HUES64 (cell line): ENCODE measurements around the gene TCTA.

Experiments
- H3K27ac ChIP-seq: 2 replicates; pipeline ENCODE4 v1.7.0; 2013; ENCODE audit warnings: low read depth, low read length, inconsistent platforms
- H3K27me3 ChIP-seq: 2 replicates; pipeline ENCODE4 v1.6.1; 2013; ENCODE audit warnings: mild to moderate bottlenecking, low read length; ENCODE audit not compliant: insufficient read depth
- H3K36me3 ChIP-seq: 2 replicates; pipeline ENCODE4 v1.6.1; 2013; ENCODE audit warnings: mild to moderate bottlenecking, low read length; ENCODE audit not compliant: insufficient read depth
- H3K4me1 ChIP-seq: 2 replicates; pipeline ENCODE4 v1.6.1; 2013; ENCODE audit warnings: mild to moderate bottlenecking, low read length, moderate library complexity; ENCODE audit not compliant: insufficient read depth
- H3K4me3 ChIP-seq: 2 replicates; pipeline ENCODE4 v1.5.1; 2013; ENCODE audit warnings: mild to moderate bottlenecking, low read length, moderate library complexity
- H3K9ac ChIP-seq: 2 replicates; pipeline ENCODE4 v1.6.1; 2013; ENCODE audit warnings: mild to moderate bottlenecking, low read depth, low read length
- H3K9me3 ChIP-seq: 2 replicates; pipeline ENCODE4 v1.6.1; 2013; ENCODE audit warnings: low read depth, low read length; ENCODE audit not compliant: insufficient read depth
- WGBS: fragments of 150-250, 120-280 bp; methylation state at CpG from one replicate; pipeline ENCODE4 v1.1.7; 2013; ENCODE audit warnings: missing lambda C conversion rate; 5-methylcytosine and 5-hydroxymethylcytosine counted together

Gene TCTA

GRCh38 chr3:49461443-49462171 is 49.4 kb downstream of the TCTA start:
- Histone ChIP-seq H3K9me3 (no peaks in the 10 kb centered on the region), H3K36me3 (no peaks in the 10 kb centered on the region), H3K4me3 (peak overlapping the region; percentile 9; the same call in 1 of the 2 replicates), H3K4me1 (peaks cover 38% of the 10 kb centered on the region), H3K27me3 (no peaks in the 10 kb centered on the region), H3K9ac (peak overlapping the region; percentile 54), H3K27ac (peak overlapping the region; percentile 87)
- 0% methylated on average over 1 of the region's 1 CpG for WGBS

- Histone ChIP-seq H3K27ac (peak overlapping the region; percentile 87), H3K27me3 (no peaks in the 10 kb centered on the region), H3K36me3 (no peaks in the 10 kb centered on the region), H3K4me1 (peaks cover 38% of the 10 kb centered on the region), H3K9me3 (no peaks in the 10 kb centered on the region), H3K9ac (peak overlapping the region; percentile 54), H3K4me3 (no peak overlapping the region)
- 51% methylated on average over 3 of the region's 3 CpGs for WGBS
Observed at GRCh38 chr3:49462222-49462621, 50.0 kb downstream of the TCTA start.

- no peaks in the 10 kb centered on the region for H3K9me3 ChIP-seq
- WGBS, result 91% methylated on average over 18 of the region's 18 CpGs
- no peaks in the 10 kb centered on the region for H3K27me3 ChIP-seq
- H3K9ac ChIP-seq, result no peak overlapping the region
- H3K4me3 ChIP-seq, result no peak overlapping the region
- H3K36me3 ChIP-seq, result no peaks in the 10 kb centered on the region
- H3K27ac ChIP-seq, result no peak overlapping the region
- peaks cover 30% of the 10 kb centered on the region for H3K4me1 ChIP-seq
Observed at GRCh38 chr3:49465270-49466034, 53.2 kb downstream of the TCTA start.
